Uterus (tissue), 4 donors: ENCODE data around the gene FAM25A. TPM values are rescaled to one million over a fixed set of nuclear protein-coding genes. Genes with fewer than 3 reads are reported as not detected.

Experiments
- DNase-seq, 2 donors: peaks; one replicate each; pipeline ENCODE4 v3.0.0-alpha.2; 2019 to 2020
- H3K27ac ChIP-seq, 2 donors: fragments of 200-600 bp; sonication (generic); 1 replicate in 1 of 2; 2 replicates in 1 of 2; pipeline ENCODE4 v1.5.1; 2016 to 2018
- H3K27me3 ChIP-seq, 2 donors: fragments of 200-600 bp; sonication (generic); one replicate each; pipeline ENCODE4 v1.5.1; 2018 to 2019; ENCODE audit warnings: control low read depth in 1 of 2
- H3K36me3 ChIP-seq, 2 donors: fragments of 200-600 bp; sonication (generic); one replicate each; pipeline ENCODE4 v1.5.1; 2019; ENCODE audit warnings: control low read depth in 1 of 2
- H3K4me1 ChIP-seq, 2 donors: fragments of 200-600 bp; sonication (generic); one replicate each; pipeline ENCODE4 v1.5.1; 2018 to 2019; ENCODE audit warnings: control low read depth in 1 of 2
- H3K4me3 ChIP-seq, 2 donors: fragments of 200-600 bp; sonication (generic); 1 replicate in 1 of 2; 2 replicates in 1 of 2; pipeline ENCODE4 v1.5.1; 2018 to 2019; ENCODE audit warnings: mild to moderate bottlenecking in 1 of 2
- H3K9me3 ChIP-seq, 2 donors: fragments of 200-600 bp; sonication (generic); one replicate each; pipeline ENCODE4 v1.5.1; 2019; ENCODE audit warnings: control low read depth in 1 of 2
- POLR2A ChIP-seq, 2 donors: fragments of 450-650 bp; IDR thresholded peaks; one replicate each; pipeline ENCODE4 v1.6.1; 2016; ENCODE audit warnings: antibody characterized with exemption in 2 of 2, mild to moderate bottlenecking in 1 of 2, moderate library complexity in 1 of 2
- intact Hi-C: fragments of 100-400 bp; cut with DNase I; formaldehyde crosslinking; loops from one replicate; pipeline ENCODE4 v1.15.1; 2023; ENCODE audit warnings: low total_unique reads
- total RNA-seq, 4 donors: library from RNA; depleted of rRNA in 3 of 4; stranded (reverse); fragments of >200 nt in 3 of 4; gene quantifications; one replicate each; pipeline versions ENCODE4 v1.1.0 to v1.2.4, GENCODE V29; 2014 to 2023
- TF ChIP-seq, protein P1 (sequence below), 4 experiments: fragments of 200-600 bp in 2 of 4; fragments of 450-650 bp in 2 of 4; sonication (generic) in 2 of 4; IDR thresholded peaks; one replicate each; pipeline ENCODE4 v1.5.1; 2016 to 2019; ENCODE audit warnings: antibody characterized with exemption in 4 of 4, mild to moderate bottlenecking in 2 of 4, moderate library complexity in 1 of 4
- donor health status: DM: yes; HTN: yes; CAD: no.

FAM25A gene
- total RNA-seq, 4 donors from 2014 or later, result not detected

DNA sequence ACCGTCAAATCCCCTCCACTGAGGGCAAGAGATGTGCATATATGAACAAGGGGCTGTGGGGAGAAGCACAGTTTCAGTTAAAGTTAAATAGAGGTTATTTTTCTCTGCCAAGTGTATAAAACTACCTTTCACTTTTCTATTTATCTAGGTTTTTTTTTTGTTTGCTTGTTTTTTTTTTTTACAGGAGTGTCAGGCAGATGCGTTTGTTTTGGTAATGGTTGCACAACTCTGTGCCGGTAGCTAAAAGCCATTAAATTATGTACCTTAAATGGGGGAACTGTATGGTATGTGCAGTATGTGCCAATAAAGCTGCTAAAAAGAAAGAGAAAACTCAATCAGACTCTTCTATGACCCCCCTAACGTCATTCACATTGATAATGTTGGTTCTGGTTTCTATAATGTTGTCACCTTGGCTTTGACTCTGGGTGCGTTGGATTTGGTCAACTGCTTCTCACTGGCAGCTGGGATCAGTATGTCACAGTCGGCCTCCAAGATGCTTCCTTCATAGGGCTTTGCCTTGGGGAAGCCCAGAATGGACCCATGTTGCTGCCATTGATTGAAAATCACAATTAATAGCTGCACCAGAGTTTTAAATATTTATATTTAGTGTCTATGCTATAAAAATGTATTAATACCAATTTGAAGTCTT lies 40.3 kb downstream of the FAM25A start:
- Histone ChIP-seq H3K36me3 (peaks cover 0 to 3% of the 10 kb centered on the region in 2 donors), H3K27ac (no peak overlapping the region), H3K27me3 (no peaks in the 10 kb centered on the region), H3K9me3 (no peaks in the 10 kb centered on the region), H3K4me3 (no peak overlapping the region), H3K4me1 (no peaks in the 10 kb centered on the region)
- DNase-seq, result no peak
- TF ChIP-seq, protein P1, sequence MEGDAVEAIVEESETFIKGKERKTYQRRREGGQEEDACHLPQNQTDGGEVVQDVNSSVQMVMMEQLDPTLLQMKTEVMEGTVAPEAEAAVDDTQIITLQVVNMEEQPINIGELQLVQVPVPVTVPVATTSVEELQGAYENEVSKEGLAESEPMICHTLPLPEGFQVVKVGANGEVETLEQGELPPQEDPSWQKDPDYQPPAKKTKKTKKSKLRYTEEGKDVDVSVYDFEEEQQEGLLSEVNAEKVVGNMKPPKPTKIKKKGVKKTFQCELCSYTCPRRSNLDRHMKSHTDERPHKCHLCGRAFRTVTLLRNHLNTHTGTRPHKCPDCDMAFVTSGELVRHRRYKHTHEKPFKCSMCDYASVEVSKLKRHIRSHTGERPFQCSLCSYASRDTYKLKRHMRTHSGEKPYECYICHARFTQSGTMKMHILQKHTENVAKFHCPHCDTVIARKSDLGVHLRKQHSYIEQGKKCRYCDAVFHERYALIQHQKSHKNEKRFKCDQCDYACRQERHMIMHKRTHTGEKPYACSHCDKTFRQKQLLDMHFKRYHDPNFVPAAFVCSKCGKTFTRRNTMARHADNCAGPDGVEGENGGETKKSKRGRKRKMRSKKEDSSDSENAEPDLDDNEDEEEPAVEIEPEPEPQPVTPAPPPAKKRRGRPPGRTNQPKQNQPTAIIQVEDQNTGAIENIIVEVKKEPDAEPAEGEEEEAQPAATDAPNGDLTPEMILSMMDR (IDR thresholded peaks at IDR 0.05), result no peak
- TF ChIP-seq POLR2A (IDR thresholded peaks at IDR 0.05), result no peak
- intact Hi-C loops, result no loop called here

DNA sequence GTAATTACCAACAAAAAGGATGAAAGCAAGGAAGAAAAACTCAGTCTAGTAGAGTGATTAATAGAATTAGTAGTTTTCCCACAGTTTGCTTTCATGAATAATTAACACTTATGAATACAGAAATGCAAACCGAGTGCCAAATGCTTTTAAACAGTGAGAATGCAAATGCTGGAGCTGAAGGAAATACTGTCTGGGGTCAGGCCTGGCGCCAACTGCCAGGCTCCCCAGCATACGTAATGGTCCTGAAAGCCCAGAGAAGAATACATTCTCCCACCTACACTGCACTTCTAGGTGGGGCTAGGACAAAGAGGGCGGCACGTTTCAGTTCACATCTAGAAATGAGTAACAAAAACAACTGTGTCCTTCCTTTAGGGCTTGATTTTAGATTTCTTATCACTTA lies 44.6 kb downstream of the FAM25A start:
- DNase-seq, result no peak
- no peaks in the 10 kb centered on the region for H3K4me1 ChIP-seq
- H3K36me3 ChIP-seq, result peaks cover 0 to 2% of the 10 kb centered on the region in 2 donors
- TF ChIP-seq, protein P1 (IDR thresholded peaks at IDR 0.05), result no peak
- H3K9me3 ChIP-seq, result no peaks in the 10 kb centered on the region
- intact Hi-C loops, result no loop called here
- H3K4me3 ChIP-seq, result no peak overlapping the region
- no peaks in the 10 kb centered on the region for H3K27me3 ChIP-seq
- no peak overlapping the region for H3K27ac ChIP-seq

DNA sequence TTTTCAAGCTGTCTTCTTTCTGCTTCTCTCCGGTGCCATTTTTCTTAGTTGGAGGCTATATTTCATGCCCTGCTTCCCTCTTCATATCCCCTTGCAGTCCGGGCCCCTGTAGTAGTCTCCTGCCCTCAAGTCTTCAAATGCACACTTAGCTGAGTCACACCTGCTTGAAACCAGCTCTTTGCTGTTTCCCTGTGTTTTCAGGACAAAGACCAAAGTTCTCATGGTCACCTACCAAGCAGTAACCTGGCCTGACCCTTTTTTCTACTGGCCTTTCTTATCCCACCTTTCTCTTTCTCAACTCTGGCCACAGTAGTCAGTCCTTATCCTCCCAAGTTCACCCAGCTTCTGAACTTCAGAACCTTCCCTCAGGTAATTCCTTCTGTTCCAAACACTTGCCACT lies 46.1 kb downstream of the FAM25A start:
- intact Hi-C loops, result no loop called here
- Histone ChIP-seq H3K4me3 (no peak overlapping the region), H3K36me3 (no peaks in the 10 kb centered on the region), H3K27me3 (no peaks in the 10 kb centered on the region), H3K27ac (no peak overlapping the region), H3K9me3 (no peaks in the 10 kb centered on the region), H3K4me1 (no peaks in the 10 kb centered on the region)
- TF ChIP-seq, protein P1 (IDR thresholded peaks at IDR 0.05), result no peak
- no peak for TF ChIP-seq POLR2A (IDR thresholded peaks at IDR 0.05)
- DNase-seq, result no peak

DNA sequence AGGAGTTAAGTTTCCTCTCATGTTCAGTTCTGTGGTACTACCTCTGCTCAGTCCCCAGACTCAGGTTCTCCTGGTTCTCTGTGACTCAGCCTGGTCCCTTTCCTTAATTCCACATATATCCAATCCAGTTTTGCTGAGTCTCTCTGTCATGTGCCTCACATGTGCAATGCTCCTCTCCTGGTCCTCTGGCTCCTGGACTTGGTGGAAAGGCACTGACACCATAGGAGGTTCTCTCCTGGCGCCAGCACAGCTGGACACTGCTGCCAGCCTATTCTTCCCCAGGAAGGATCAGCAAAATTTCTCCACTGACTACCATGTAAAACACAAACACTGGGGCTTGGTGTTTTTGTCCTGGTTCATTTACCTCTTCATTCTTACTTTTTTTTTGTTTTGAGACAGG lies 46.8 kb downstream of the FAM25A start:
- no peaks in the 10 kb centered on the region for H3K36me3 ChIP-seq
- DNase-seq, result no peak
- H3K27ac ChIP-seq, result no peak overlapping the region
- no peaks in the 10 kb centered on the region for H3K27me3 ChIP-seq
- intact Hi-C loops, result no loop called here
- TF ChIP-seq, protein P1 (IDR thresholded peaks at IDR 0.05), result no peak
- TF ChIP-seq POLR2A (IDR thresholded peaks at IDR 0.05), result no peak
- H3K4me3 ChIP-seq, result no peak overlapping the region
- H3K4me1 ChIP-seq, result no peaks in the 10 kb centered on the region
- H3K9me3 ChIP-seq, result no peaks in the 10 kb centered on the region

DNA sequence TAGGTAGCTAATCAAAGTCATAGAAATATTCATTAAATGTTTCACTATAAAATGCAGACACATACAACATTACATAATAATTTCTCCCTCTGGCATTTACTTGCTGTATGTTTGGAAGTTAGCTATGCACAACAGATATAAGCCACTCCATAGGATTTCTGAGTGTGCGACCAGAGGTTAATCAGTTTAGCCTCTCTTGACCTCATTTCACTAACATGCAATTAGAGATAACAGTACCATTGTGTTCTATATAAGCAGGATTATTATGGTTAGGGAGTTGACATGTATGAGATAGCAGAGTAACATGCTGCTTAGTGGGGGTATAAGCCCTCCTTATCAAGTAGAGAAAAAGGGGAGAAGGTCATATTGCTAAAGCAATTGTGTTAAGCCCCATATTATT lies 48.2 kb downstream of the FAM25A start:
- H3K4me3 ChIP-seq, result no peak overlapping the region
- TF ChIP-seq, protein P1 (IDR thresholded peaks at IDR 0.05), result no peak
- no peak for TF ChIP-seq POLR2A (IDR thresholded peaks at IDR 0.05)
- intact Hi-C loops, result no loop called here
- DNase-seq, result no peak
- H3K9me3 ChIP-seq, result no peaks in the 10 kb centered on the region
- H3K27me3 ChIP-seq, result no peaks in the 10 kb centered on the region
- H3K4me1 ChIP-seq, result no peaks in the 10 kb centered on the region
- H3K36me3 ChIP-seq, result no peaks in the 10 kb centered on the region
- H3K27ac ChIP-seq, result no peak overlapping the region
